ENCODE results near the gene SYNDIG1.
"Not testable (repeated sequence)": the region's sequence is repeated elsewhere in the genome, so short reads cannot be mapped to it uniquely, and the experiment has no call there.

The SYNDIG1 gene

GRCh38 chr20:24611360-24612140 is 142.1 kb downstream of the SYNDIG1 start:
- no peak for DNase-seq (ENCODE audit: low spot score)

- no peak for DNase-seq (ENCODE audit: low spot score)
These were observed 143.7 kb downstream of the SYNDIG1 start for GRCh38 chr20:24612799-24613775.

- no peak for DNase-seq (ENCODE audit: low spot score)
These were observed 144.9 kb downstream of the SYNDIG1 start for GRCh38 chr20:24614341-24614740.

GRCh38 chr20:24615353-24615752 is 145.9 kb downstream of the SYNDIG1 start:
- DNase-seq (ENCODE audit: low spot score) = no peak

GRCh38 chr20:24616258-24617079 is 147.0 kb downstream of the SYNDIG1 start:
- DNase-seq (ENCODE audit: low spot score) = no peak

GRCh38 chr20:24617080-24617432 is 147.6 kb downstream of the SYNDIG1 start:
- no peak for DNase-seq (ENCODE audit: low spot score)

GRCh38 chr20:24617757-24618450 is 148.5 kb downstream of the SYNDIG1 start:
- no peak for DNase-seq (ENCODE audit: low spot score)

- no peak for DNase-seq (ENCODE audit: low spot score)
These were observed 149.3 kb downstream of the SYNDIG1 start for GRCh38 chr20:24618739-24619138.

- DNase-seq (ENCODE audit: low spot score) = no peak
These were observed 149.8 kb downstream of the SYNDIG1 start for GRCh38 chr20:24619212-24619611.

- DNase-seq (ENCODE audit: low spot score) = no peak
These were observed 151.6 kb downstream of the SYNDIG1 start for GRCh38 chr20:24620937-24621519.

GRCh38 chr20:24622856-24623255 is 153.4 kb downstream of the SYNDIG1 start:
- no peak for DNase-seq (ENCODE audit: low spot score)

- not testable (repeated sequence) for DNase-seq (ENCODE audit: low spot score)
These were observed 156.7 kb downstream of the SYNDIG1 start for GRCh38 chr20:24626141-24626540.

GRCh38 chr20:24627291-24627690 is 157.9 kb downstream of the SYNDIG1 start:
- no peak for DNase-seq (ENCODE audit: low spot score)

- DNase-seq (ENCODE audit: low spot score) = no peak
These were observed 158.5 kb downstream of the SYNDIG1 start for GRCh38 chr20:24627926-24628325.

- DNase-seq (ENCODE audit: low spot score) = no peak
These were observed 159.6 kb downstream of the SYNDIG1 start for GRCh38 chr20:24628985-24629384.

GRCh38 chr20:24629668-24630067 is 160.2 kb downstream of the SYNDIG1 start:
- no peak for DNase-seq (ENCODE audit: low spot score)

GRCh38 chr20:24630486-24631172 is 161.2 kb downstream of the SYNDIG1 start:
- DNase-seq (ENCODE audit: low spot score) = no peak

GRCh38 chr20:24631173-24631505 is 161.7 kb downstream of the SYNDIG1 start:
- no peak for DNase-seq (ENCODE audit: low spot score)

- DNase-seq (ENCODE audit: low spot score) = no peak
These were observed 163.2 kb downstream of the SYNDIG1 start for GRCh38 chr20:24632581-24632980.

GRCh38 chr20:24633026-24633425 is 163.6 kb downstream of the SYNDIG1 start:
- no peak for DNase-seq (ENCODE audit: low spot score)

- no peak for DNase-seq (ENCODE audit: low spot score)
These were observed 164.1 kb downstream of the SYNDIG1 start for GRCh38 chr20:24633521-24633920.

All from D341Med (cell line).